LNCaP clone FGC (cell line): ENCODE results near the gene TXLNB.
"Not testable (repeated sequence)": the region's sequence is repeated elsewhere in the genome, so short reads cannot be mapped to it uniquely, and the experiment has no call there.

Experiments
- DNase-seq: peaks from one replicate; pipeline ENCODE4 v3.0.0-alpha.2; 2011; ENCODE audit warnings: low read depth
- H3K4me3 ChIP-seq: 2 replicates; pipeline ENCODE4 v1.5.1; 2011; ENCODE audit warnings: mild to moderate bottlenecking, low read depth, low read length, control low read depth
- CTCF ChIP-seq: IDR thresholded peaks from 2 replicates; pipeline ENCODE4 v1.5.1; 2012; ENCODE audit warnings: mild to moderate bottlenecking; ENCODE audit not compliant: control insufficient read depth, insufficient read depth; ENCODE audit errors: extremely low read depth

Gene TXLNB

GRCh38 chr6:139288496-139289040 is 3.2 kb downstream of the TXLNB start:
- TF ChIP-seq CTCF: no peak
- DNase-seq: no peak
- H3K4me3 ChIP-seq: no peak overlapping the region

DNA sequence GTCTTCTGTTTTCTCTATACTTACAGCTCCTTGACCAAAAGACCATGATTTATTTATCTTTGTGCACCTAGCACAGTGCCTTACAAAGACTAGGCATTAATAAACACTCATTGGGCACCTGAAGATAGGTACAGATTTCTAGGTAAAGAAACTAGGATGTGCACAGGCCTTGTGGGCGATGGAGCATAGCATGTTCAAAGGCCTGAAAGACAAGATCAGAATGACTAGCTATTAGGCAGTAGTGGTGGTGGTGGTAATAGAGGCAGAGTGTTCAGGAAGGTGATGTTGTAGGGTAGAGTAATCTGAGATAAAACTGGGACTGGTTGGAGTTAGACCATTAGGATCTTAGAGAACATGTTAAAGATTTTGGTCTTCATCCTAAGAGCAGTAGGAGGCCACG is 3.9 kb downstream of the TXLNB start:
- no peak overlapping the region for H3K4me3 ChIP-seq
- no peak for TF ChIP-seq CTCF
- DNase-seq: no peak

GRCh38 chr6:139286438-139286837 is 5.4 kb downstream of the TXLNB start:
- DNase-seq, H3K4me3 ChIP-seq: not testable (repeated sequence)

DNA sequence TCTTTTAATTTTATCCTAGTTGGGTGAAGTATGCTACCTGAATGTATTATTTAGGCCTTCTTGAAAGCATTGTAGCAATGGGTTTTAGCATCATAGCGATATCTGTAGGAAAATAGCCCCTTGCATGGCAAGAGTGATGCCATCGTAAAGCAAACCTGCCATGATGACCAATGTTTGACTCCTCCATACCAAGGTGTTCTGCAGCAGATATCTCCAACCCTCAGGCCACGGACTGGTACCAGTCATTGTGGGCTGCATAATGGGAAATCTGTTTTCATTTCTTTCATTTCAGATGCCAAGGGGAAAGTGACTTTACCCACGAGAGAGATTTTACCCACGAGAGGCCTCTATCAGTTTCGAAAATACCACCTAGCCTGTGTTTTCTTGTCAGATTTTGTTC is 6.2 kb downstream of the TXLNB start:
- no peak for TF ChIP-seq CTCF

GRCh38 chr6:139284789-139285188 is 7.0 kb downstream of the TXLNB start:
- TF ChIP-seq CTCF: no peak
- DNase-seq: no peak
- no peak overlapping the region for H3K4me3 ChIP-seq

More for the DNA sequence above, 6.2 kb downstream of the TXLNB start:
- no peak for DNase-seq
- no peak overlapping the region for H3K4me3 ChIP-seq

DNA sequence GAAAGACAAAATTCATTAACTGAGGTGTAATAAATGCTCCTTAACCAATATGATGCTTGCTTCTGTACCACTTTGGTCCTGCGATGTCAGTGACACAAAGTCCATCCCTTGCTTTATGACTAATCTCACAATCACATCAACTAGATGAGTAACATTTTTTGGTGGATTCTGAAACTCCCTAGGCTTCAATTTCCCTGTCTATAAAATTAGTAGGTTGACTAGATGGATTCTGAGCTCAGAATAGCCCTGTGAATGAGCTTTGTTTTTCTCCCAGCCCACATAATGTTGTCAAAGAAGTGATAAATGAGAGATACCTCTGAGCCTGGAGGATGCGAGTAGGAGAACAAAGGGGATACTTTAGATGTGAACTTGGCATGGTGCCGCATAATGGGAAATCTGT is 9.1 kb downstream of the TXLNB start:
- no peak for DNase-seq
- no peak for TF ChIP-seq CTCF
- no peak overlapping the region for H3K4me3 ChIP-seq

- no peak for TF ChIP-seq CTCF
- DNase-seq: no peak
Measured at GRCh38 chr6:139278190-139278589, 13.6 kb downstream of the TXLNB start.

GRCh38 chr6:139277587-139277986 is 14.2 kb downstream of the TXLNB start:
- no peak for DNase-seq
- H3K4me3 ChIP-seq: no peak overlapping the region
- no peak for TF ChIP-seq CTCF

More at GRCh38 chr6:139278190-139278589, 13.6 kb downstream of the TXLNB start:
- H3K4me3 ChIP-seq: no peak overlapping the region
